Smooth muscle cell of the pulmonary artery (primary cell): ENCODE results near the gene ME3. TPM values are rescaled to one million over a fixed set of nuclear protein-coding genes. Genes with fewer than 3 reads are reported as not detected.

ENCODE experiments used
- total RNA-seq: library from RNA; depleted of rRNA; stranded (reverse); fragments of >200 nt; gene quantifications from 2 replicates; pipeline ENCODE4 v1.2.3, GENCODE V29; 2014

The ME3 gene
- total RNA-seq: 38.1 and 40.7 TPM in 2 replicates

DNA sequence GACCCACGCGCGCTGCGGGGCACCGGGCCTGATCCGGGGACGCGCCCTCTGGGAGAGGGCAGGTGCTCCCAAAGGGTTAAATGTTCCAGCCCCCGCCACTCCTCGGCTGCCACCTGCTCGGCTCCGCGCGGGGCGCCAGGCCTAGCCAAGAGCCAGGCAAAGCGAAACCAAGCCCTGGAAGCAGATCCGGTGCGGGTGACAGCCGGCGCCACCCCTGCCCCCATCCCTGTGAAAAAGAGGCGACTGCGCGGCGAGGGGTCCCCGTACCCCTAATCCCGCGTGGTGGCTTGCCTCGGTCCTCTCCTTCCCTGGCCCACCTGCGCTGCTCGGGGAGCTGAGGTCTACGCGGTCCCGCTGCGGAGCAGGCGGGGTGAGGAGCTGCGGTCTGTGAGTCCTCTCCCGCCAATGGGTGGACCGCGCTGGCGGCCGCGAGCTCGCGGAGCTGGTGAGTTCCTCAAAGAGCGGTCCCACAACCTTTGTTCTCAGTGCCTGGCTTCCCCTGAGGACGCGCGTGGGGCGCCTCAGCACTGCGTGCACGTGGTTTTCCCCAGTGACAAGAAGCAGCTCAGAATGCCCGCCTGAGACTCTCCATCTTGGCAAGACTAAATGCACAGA, at the start of gene ME3:
Gene ME3, minus strand, starts transcription at position 610 of the 615 bp plus-strand sequence.

Other genes with a start within 250 kb of the ME3 start
- gene PRSS23, start 127.9 kb upstream of the ME3 start, total RNA-seq: 629 and 657 TPM in 2 replicates